ENCODE data around the gene PAX8.

DNA sequence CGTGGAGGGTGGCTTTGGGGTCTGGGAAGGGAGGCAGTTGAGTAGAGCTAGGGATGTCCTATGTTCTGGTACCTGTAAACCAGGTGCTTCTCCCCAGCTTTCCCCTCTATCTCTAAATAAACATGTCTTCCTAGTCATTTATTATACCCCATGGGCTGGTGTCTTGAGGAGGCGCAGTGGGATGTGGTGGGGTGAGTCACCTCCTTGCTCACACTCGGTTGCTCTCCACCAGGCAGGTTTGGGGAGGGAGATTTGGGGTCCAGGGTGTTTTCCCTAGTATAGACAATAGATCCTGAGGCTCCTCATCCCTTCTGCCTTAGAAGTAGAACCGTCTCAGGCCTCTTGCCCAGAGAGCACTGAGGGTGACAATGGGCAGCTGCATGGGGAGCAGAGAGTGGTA, 99.8 kb downstream of the PAX8 start:
- TF ChIP-seq, protein P1, sequence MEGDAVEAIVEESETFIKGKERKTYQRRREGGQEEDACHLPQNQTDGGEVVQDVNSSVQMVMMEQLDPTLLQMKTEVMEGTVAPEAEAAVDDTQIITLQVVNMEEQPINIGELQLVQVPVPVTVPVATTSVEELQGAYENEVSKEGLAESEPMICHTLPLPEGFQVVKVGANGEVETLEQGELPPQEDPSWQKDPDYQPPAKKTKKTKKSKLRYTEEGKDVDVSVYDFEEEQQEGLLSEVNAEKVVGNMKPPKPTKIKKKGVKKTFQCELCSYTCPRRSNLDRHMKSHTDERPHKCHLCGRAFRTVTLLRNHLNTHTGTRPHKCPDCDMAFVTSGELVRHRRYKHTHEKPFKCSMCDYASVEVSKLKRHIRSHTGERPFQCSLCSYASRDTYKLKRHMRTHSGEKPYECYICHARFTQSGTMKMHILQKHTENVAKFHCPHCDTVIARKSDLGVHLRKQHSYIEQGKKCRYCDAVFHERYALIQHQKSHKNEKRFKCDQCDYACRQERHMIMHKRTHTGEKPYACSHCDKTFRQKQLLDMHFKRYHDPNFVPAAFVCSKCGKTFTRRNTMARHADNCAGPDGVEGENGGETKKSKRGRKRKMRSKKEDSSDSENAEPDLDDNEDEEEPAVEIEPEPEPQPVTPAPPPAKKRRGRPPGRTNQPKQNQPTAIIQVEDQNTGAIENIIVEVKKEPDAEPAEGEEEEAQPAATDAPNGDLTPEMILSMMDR (conservative IDR thresholded peaks at IDR 0.05; ENCODE audit: low read length): no peak
- no peak for TF ChIP-seq EZH2phosphoT487 (IDR thresholded peaks at IDR 0.05; ENCODE audit: borderline replicate concordance)
